SW 1271 (cell line): ENCODE data around the gene CDH26.

Source experiments
- DNase-seq, 2 experiments: peaks; one replicate each; lab custom pipeline; 2025; lab: John Stamatoyannopoulos, UW

Gene CDH26

DNA sequence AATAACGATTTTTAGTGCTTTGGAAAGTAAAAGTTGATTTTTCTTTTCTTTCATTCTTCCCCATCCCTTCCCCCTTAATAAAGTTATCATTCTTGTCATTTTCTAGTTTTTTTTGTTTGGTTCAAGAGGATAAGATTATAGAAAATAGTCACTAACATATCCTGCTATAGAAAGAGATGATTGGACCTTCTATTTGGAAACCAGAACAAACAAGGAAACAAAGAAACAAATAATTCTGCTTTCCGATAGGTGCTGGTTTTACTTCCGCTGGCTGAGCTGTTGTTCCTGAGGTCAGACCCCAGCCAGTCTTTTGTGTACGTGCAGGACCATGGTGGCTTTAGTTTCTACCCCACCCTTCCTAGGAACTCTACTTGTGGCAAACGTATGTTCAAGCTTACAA is at the start of gene CDH26:
TSS of gene CDH26 (plus strand) at position 301 of the 400 bp plus-strand sequence. CDS start 304 bp downstream, outside the sequence.
- DNase-seq: no peak

DNA sequence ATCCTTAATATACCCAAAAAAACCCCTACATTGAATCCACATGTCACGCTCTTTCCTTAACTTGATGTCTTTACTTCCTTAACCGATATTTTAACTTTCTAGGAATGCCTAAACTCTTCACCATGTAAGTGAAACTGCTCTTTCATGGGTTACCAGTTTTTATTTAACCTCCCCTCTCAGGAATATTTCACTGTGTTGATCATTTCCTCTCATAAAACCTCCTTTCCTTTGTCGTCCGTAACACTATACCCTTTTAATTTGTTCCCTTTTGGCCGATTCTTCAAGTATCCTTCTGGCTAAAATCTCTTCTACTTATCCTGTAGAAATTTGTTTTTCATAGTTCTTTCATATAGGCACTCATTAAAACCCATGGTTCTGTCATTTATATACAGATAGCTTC is 49.4 kb upstream of the CDH26 start:
- no peak for DNase-seq

GRCh38 chr20:59911041-59911440 is 47.2 kb upstream of the CDH26 start:
- no peak for DNase-seq

DNA sequence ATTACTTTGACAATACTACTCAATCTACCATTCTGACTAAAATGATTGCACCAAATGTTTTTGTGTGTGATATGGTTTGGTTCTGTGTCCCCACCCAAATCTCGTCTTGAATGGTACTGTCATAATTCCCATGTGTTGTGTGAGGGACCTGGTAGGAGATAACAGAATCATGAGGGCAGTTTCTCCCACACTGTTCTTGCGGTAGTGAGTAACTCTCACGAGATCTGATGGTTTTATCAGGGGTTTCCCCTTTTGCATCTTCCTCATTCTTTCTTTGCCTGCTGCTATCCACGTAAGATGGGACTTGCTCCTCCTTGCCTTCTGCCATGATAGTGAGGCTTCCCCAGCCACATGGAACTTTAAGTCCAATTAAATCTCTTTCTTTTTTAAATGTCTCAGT is 45.6 kb upstream of the CDH26 start:
- no peak for DNase-seq

- no peak for DNase-seq
Observed at GRCh38 chr20:59920944-59921343, 37.3 kb upstream of the CDH26 start.

DNA sequence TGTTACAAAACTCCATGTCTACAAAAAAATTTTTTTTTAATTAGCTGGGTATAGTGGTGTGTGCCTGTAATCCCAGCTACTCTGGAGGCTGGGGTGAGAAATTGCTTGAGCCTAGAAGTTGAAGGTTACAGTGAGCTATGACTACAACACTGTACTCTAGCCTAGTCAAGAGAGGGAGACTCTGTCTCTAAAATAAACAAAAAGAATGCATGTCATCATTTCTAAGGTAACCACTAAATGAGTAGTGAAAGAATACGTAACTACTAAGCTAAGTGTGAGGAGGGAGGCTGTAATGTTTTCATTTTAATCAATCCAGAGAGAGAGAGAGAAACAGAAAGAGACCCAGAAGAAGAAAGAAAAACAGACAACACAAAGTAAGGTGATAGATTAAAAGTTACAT is 34.7 kb upstream of the CDH26 start:
- no peak for DNase-seq

- DNase-seq: no peak
Observed at GRCh38 chr20:59925359-59925758, 32.9 kb upstream of the CDH26 start.

DNA sequence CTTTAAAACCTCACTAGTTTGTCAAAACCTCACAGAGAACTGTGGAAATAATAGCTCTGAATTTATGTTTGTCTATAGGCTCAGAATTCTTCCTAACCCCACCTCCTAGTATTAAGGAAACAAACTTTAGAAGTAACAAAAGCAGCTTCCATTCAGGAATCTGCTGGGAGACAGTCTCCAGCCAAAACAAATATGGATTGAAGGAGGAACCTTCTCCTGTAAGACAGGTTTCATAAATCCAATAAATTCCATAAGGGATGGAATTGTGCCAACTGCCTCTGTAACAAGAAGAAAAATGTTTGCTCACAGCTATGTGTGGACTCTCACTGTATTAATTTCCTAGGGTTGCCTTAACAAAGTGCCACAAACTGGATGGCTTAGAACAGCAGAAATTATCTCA is 32.3 kb upstream of the CDH26 start:
- no peak for DNase-seq

DNA sequence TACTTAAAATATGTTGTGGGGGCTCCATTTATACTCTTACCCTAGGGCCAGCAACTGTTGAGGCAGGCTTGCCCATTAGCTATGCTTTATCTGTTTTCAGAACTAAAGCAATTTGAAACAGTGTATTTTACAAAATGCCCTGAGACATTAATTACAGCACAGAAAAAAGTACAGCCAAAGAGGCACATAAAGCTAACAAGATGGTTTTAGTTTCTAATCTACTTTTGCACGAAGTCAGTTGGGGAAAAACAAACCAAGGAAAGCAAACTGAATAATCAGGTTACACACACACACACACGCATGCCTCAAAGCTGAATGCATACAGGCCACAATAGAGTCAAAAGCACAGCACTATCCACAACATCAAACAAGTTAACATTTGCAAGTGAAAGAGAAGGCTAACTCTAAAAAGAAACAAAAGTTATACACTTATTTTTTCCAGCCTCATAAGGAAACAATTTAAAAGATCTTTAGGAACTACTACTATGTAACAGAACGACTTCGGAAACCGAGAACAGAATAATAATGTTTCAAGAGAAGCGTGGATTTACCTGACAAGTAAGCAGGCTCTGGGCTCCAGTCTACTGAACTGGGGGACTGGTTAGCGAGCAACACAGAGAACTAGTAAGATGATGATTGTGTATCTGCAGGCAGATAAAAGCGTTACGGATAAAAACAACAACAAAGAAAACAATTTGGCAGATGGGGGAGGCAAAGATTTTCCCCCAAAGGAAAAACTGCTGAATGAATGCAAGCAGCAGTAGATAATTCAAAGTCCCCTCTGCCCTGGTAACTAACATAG is 26.5 kb upstream of the CDH26 start:
- peak in 1 of 2 experiments; percentile 22 for DNase-seq

DNA sequence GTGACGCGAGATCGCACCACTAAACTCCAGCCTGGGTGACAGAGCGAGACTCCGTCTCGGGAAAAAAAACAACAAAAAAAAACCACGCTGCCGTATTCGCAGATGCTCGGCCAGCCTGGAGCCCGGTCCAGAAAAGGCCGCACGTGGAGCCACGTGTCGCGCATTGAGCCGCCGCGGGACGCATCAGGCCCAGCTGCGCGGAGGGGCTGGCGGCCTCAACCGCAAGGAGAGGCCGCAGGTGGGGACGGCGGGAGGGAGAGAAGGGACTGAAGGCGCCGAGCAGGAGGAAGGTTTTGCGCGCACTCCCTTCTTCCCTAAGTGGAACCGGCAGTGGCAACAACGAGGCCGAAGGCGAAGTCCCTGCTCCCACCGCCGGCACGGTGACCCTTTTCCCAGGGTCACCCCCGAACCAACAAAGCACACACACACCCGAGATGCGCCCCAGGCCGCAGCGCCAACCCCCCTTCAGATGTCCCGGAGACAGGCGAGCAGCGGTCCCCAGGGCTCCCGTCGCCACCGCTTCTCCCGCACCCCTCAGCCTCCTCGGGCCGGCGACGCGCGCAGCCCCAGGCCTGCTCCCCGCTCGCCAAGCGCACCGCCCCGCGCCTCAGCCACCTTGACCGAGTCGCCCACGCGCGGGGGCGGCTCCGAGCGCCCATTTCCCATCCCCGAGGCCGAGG is 25.5 kb upstream of the CDH26 start:
- no peak for DNase-seq

DNA sequence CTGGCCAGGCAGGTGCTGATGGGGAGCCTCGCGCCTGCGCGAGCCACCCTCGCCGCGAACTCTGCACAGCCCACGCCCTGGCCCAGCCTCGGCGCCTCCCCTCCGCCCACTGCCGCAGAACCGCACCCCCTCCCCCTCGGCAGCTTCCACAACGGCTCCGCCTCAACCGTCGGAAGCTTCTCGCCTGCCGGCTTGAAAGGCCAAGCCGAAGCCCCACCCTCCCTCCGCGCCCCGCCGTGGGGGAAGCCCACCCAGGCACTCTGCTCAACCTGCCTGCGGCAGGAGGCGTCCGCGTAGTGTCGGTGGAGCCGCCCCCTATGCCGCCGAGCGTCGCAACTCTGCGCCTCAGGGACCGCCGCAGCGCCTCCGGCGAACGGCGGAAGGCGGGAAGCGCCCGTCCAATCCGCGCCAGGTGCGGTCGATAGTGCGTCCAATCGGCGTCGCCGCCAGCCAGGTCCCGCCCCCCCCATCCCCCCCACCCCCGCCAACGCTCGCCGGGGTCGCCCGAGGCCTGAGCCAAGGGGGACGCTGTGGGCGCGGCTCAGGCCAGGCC is 24.9 kb upstream of the CDH26 start, which contains the start of gene SYCP2:
TSS of gene SYCP2 (minus strand) at position 342 of the 553 bp plus-strand sequence. CDS start 11,224 bp downstream, outside the sequence.
- DNase-seq: peak; percentile 81 to 95

DNA sequence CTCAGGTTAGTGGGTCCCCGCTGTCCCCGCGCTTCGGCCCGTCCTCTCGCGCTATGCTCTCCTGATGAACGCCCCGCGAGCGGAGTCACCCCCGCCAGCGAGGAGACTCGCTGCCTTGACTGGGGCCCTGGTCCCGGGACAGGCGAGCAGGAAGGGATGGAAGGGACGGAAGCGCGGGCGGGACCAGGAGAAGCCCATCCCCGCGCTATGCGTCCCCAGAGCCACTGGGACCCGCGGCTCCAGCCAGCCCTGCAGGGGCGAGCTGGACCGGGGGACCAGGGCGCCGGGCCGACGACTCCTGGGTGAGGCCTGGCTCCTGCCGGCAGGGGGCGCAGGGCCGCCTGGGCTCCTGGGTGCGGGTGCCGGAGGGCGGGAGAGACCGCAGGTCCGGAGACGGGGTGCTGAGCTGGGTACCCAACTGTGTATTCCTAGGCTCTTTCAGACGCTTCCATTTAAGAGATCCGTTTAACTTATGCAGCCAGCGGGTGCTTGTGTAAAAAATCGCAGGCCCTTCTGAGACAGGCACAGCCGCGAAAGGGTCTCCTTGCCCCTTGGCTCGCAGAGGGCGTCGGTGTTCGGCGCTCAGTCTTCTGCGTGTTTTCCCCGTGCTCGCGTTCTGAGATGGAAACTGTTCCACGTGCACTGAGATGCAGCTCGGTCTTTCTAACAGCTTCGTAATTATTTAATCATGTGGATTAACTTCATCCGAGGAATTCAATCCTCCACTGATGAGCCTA is 24.2 kb upstream of the CDH26 start:
- DNase-seq: peak; percentile 81 to 90

DNA sequence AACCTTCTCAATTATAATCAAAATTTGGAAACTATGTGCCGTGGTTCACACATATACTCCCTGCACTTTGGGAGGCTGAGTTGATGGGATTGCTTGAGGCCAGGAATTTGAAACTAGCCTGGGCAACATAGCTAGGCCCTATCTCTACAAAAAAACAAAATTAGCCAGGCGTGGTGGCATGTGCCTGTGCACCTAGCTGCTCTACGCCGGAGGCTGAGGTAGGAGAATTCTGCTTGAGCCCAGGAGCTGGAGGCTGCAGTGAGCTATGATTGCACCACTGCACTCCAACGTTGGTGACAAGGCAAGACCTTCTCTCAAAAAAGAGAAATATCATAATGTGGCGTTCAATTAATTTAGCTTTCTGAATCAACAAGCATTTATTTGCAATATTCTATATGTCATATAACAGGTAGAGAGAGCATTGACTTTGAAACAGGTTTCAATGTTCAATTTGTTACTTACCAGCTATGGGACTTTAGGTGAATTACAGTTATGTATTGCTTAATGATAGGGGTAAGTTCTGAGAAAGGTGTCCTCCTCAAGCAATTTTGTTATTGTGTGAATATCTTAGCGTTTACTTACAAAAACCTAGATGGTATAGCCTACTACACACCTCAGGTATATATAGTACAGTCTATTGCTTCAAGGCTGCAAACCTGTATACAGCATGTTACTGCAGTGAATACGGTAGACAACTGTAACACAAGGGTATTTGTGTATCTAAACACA is 22.6 kb upstream of the CDH26 start:
- DNase-seq: no peak

- no peak for DNase-seq
Observed at GRCh38 chr20:59936409-59936808, 21.8 kb upstream of the CDH26 start.

DNA sequence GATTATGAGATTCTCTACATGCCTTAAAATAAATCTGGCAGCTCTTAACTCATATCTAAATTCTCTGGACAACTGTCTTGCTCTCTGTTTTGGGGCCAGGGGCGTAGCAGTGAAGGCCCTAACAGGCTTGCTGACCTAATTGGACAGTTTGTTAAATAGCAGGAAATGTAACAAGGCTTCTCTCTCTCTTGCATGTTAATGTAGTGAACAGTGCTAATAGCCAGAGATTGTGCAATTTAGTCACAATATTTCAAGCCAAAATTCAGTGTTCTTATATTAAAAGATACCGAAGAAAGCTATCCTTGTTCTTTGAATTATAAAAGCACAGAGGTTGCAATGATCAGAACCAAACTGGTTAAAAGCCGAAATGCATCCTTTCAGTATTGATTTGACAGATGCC is 21.1 kb upstream of the CDH26 start:
- DNase-seq: no peak

DNA sequence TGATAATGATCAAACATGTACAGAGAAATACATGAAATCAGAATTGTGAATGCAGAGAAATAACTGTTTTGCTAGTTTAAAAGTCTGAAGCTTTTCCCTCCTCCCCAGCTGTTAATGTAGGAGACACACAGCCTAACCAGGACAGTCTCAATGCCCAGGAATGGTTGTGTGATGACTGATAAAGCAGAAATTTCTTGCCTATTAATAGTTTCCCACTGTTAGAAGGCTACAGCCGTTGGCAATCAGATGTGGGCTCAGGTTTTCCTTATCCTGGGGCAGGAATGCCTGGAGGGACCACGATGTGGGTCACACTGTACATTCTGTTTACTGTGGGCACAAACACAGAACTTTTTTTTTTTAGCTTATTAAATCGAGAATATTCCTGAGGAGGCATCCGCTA is 20.0 kb upstream of the CDH26 start:
- no peak for DNase-seq

DNA sequence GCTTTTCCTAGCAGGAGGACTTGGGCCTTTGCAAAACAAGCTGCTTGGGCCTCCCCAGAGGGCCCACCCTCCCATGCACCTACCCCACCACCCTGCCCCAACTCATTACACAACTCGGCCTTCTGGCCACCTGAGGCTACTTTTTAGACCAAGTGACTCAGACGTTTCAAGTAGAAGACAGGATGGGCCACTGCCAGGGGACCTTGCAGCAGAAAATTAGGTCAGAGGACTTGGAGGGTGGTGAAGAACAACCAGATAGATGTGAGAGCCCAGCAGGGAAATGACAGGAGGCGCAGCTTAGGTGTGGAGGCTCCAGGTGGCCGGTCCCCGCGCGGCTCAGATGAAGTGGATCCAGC is 19.5 kb upstream of the CDH26 start:
- peak in 1 of 2 experiments; percentile 15 for DNase-seq

- no peak for DNase-seq
Observed at GRCh38 chr20:59939052-59939878, 19.0 kb upstream of the CDH26 start.

GRCh38 chr20:59939879-59940128 is 18.4 kb upstream of the CDH26 start:
- no peak for DNase-seq

DNA sequence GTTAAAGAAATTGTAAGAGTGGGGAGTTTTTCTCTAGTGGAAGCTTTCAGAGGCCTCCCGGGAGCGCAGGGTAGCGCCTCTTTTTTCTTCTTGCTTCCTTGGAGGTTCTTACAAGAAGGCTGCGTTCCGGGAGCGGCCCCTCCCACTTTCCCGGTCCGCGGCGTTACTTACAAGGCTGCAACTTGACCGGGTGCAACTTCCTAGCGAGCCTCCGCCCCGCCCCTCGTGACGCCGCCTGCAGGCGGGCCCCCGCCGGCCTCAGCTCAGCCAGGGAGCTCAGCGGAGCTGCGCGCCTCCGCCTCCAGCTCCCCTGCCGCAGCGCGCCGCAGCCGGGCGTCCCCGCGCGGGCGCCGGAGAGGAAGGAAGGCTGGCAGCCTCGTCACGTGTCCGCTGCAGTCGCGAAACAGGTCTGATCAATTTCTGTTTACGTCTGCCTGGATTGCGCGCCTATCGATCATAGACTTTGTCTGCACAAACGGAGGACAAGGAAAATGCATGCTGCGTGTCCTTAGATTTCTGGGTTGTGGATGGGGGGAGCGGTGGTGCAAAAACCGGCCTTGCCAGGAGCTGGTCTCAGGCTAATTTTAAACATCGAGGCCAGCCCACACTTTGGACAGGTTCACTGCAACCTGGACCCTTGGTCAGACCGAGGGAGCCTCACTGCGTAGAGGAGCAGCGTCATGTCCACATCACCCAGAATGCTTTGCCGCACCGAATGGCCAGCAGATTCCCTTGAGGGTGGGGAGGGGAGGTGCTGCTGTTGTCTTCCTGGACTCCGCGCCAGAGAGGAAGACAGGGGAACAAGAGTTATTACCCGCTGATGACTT is 17.9 kb upstream of the CDH26 start, which contains the start of the genes FAM217B and PPP1R3D:
TSS of gene FAM217B (plus strand) at position 261 of the 827 bp plus-strand sequence. CDS start 3,555 bp downstream, outside the sequence.
TSS of gene PPP1R3D (minus strand) at position 177 of the 827 bp plus-strand sequence. CDS start 374 bp downstream, outside the sequence.
- peak; percentile 85 to 97 for DNase-seq
